NCI-H1694 treated with DMSO at 0.1 percent for 48 hours (cell line): ENCODE results near the gene TUBA1B.

Experiments
- DNase-seq: peaks from one replicate; lab custom pipeline; 2025; lab: John Stamatoyannopoulos, UW

TUBA1B gene

DNA sequence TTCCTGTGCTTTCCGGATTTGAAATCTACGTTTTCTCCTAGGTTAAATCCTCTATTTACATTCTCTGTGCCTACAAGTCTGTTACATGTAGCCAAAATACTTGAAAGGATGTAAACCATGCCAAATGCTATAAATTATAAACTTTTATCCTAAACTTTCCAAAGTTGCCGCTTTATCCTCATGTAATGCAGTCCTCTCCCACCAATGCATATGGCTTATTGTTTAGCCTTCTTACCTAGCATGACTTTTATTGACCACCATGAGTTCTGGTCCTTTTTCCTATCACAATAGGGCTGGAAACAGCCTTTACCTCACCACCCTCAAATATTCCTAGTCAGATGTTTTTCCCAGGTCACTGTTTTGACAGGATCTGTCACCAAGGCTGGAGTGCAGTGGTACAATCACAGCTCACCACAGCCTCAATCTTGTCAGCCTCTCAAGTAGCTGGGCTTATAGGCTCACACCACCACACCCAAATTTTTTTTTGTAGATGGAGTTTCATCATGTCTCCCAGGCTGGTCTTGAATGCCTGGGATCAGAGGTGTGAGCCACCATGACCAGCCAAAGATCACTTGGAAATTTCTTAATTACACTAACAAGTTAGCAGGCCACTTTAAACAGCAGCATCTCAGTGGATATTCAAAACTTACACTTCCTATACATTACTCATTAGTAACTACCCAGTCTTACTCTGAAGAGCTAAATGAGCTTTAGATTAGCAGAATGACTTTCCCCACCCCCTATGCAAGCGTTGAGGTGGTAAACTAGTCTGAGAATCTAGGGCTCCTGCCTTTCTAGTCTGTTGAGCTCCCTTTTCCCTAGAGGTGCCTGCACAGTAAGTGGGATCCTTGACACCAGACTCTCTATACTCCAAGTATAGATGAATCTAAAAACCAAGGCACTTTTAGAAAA, 4.1 kb downstream of the TUBA1B start:
- DNase-seq, result no peak

DNA sequence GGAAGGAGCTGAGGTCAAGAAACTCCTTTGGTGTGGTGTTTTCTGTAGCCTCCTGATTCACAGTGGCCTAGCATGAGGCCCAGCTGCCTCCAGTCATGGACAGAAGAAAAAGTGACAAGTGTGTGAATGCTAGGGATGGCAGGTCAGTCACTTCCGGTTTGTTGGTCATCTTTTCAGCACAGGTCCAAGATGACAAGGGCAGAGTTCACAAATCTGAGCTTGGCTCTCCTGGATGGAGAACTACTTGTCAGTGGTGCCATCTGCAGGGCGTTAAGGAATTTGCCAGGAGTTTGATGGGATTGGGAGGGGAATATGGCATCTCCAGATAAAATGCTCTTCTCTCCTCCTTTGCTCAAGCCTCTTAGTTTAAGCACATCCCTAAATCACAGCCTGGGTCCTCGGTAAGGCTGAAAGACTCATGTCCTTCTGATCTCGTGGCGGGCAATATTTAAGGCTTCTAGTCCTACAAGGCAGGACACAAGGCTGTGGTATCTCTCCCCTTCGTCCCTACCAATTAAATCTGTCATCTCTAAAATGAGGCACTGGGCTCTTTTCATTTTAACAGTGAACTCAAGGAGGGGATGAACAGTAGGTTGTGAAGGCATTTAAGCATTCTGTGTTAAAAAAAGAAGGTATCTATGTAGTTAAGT, 10.0 kb downstream of the TUBA1B start:
- DNase-seq, result peak; percentile 25

DNA sequence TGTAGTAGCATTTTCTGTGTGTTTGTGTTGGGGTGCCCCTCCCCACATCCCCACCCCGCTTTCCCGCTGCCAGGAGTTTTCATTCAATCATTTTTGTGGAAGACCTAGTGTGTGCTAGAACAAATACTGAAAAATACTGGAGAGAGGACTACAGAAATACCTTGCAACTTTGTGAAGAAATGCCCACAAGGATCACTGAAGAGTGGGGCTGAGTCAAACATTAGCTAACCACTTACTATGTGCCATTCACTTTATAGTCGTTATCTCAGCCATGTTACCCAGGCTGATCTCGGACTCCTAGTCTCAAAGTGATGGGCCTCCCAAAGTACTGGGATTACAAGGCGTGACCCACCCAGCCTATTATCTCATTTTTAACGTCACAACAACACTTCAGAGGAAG, 20.0 kb downstream of the TUBA1B start:
- DNase-seq, result no peak

DNA sequence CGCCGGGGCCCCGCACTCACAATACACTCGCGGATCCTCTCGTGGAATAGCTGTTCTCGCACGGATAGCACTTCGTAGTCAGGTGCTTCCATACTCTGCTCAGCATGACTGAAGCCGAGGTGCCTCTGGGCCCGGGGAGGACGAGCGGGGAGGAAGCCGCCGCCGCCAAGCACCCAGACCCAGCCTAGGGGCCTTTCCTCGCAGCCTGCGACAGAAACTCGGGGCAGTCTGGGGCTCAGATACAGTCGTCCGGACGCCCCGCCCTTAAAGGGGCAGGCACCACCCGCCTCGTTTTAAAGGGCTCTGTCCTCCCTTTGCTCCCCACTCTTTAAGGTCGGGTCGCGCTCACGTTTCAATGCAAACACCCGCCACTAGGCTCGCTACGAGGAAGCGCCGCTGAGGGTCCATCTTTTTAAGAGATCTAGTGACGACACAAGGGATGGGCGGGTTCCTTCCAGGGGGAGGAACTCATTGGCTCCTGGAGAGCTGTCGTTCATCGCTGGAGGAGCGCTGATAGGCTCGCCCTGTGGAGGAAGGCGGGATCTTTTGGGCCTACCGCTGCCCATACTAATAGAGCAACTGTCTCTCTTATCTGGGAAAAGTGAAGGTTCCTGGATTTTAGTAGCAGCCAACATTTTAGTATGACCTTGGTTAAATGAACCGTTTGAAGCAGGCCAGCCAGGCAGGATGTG, 20.6 kb downstream of the TUBA1B start, which contains the start of gene LMBR1L:
TSS of gene LMBR1L (minus strand) at position 384 of the 692 bp plus-strand sequence. CDS start at position 92, 292 bp downstream.
- DNase-seq, result peak; percentile 95

DNA sequence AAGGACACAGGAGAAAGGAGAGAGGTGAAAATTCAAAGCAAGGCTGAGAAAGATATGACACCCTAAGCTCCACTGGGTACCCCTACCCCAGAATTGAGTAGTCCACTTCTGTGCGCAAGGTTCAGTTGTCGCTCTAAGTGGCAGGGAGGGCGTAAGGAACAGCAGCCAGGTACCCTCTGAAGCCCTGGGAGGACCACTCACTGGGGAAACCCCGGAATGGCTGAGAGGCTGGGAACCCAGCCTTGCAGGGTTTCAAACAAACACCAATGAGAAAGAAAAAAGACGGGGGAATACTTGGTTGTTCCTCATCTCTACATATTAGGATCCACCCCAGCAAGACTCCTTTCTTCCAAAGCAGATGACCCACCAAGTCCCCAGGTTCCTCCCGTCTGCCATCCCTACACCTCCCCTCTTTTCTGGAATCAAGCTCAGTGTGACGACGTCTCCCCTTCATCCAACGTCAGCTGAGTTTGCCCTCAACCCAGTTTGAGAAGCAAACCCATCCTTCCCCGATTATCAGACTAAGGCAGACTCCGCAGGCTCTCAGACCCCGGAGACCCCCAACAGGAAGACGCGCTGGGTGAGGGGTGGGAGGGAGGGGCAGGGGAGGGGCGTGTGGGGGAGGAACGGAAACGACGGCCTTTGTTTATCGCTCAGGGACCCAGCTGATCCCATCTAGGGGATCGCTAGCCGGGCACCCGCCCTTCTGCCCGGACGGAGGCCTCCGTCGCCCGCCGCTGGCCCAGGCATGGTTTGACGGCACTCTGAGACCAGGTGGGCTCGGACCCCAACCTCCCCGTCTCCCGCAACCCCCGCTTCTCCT, 21.3 kb downstream of the TUBA1B start:
- no peak for DNase-seq

DNA sequence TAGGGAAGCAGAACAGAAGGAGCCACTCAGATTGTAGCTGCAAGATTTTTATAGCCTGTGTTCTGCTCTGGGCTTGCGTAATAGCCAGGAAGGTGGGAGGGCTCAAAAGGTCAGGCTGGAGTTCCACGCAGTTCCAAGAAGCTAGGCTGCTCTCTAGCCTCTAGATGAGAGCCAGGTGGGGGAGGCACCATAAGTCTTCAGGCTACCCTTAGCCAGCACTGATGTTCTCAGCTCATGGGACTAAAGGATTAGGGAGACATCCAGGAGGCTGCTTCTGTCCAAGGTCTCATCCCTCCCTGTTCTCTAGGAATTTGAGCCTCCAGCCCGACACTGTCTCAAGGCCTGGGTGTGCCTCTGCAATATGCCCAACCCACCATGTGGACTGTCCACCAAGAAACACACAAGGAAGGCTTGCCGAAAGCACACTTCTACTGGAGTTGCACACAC, 22.2 kb downstream of the TUBA1B start:
- DNase-seq, result no peak

DNA sequence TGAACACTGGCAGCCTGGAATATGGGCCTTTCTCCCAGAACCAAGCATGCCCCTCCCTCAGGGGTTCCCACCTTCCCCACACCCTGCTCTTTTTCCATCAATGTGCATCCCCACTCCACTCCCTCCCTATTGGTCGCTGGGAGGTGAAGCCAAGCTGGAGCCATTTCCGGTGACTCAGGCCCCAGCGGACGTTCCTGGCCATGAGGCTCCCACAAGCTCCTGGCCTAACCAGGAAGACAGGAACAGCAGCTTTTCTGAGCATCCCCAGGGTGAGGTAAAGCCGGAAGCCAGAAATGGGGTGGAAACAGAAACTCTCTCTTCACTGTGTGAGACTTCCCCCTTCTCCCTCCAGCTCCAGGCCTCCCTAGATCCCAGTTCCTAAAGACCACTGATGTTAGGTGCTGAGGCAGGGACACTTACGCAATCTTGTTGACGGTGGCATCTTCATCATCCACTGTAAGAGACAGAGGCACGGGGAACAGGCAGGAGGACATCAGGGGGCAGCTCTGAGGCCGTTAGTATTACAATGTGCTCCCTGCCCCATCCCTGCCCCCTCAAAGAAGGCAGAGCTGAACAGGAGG, 25.6 kb downstream of the TUBA1B start:
- DNase-seq, result no peak

DNA sequence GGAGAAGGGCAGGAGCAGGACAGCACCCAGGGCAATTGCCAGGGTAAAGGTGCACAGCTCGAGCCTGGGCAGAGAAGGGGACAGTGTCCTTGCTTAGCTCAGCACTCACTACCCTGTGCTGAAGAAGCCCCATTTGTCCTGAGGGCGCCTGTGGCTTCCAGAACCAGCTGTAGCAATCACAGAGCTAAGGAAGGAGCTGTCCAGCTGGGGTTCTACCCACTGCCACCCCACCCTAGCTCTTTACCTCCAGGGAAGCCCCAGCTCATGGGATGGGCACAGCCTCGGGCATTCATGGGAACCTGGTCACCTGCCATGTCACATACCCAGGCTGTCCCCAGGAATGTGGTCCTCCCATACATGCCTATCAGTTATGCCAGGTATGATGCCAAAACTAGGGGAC, 26.4 kb downstream of the TUBA1B start:
- DNase-seq, result no peak

DNA sequence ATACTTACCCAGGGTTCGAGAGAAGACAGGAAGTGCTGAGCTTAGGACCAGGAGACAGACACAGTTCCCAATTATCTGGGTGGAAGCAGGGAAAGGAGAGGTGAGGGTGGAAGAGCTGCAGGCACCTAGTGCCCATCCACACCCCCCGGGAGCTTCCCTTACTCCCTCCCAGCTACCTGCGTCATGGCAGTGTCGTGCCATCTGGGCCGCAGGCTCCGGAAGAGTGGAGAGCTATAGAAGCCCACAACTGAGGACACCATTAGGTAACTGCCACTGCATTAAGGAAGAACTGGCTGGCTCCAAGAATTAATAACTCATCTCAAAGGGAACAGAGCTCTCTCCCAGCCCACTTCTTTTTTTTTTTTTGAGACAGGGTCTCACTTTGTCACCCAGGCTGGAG, 30.8 kb downstream of the TUBA1B start:
- no peak for DNase-seq

DNA sequence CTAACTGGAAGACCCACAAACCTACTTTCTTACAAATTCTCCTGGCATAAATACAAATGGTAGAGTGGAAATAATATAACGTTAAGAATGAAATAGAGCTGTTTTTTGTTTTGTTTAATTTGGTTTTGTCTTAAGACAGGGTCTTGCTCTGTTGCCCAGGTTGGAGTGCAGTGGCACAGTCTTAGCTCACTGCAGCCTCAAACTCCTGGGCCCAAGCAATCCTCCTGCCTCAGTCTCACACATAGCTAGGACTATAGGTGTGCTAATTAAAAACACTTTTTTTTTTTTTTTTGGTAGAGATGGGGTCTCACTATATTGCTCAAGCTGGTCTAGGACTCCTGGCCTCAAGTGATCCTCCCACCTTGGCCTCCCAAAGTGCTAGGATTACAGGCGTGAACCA, 32.5 kb downstream of the TUBA1B start:
- no peak for DNase-seq

DNA sequence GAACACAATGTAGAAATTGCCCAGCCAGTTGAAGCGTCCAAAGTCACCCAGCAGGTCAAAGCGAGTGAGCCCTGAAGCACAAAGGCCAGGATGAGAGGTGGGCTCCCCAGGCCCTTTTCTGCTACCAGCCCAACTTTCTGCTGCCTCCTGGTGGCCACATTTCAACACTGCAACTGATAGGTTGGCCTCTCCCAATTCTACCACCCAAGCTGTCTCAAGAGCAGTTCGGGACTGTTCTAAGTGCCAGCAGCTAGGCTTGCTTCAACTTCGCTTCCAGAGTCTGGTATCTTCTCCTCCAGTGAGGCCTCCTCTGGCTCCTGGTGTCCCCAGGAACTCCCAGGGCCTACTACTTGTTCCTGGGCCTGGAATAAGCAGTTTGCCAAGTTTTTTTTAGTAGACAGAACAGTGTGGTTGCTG, 33.2 kb downstream of the TUBA1B start:
- peak; percentile 4 for DNase-seq

DNA sequence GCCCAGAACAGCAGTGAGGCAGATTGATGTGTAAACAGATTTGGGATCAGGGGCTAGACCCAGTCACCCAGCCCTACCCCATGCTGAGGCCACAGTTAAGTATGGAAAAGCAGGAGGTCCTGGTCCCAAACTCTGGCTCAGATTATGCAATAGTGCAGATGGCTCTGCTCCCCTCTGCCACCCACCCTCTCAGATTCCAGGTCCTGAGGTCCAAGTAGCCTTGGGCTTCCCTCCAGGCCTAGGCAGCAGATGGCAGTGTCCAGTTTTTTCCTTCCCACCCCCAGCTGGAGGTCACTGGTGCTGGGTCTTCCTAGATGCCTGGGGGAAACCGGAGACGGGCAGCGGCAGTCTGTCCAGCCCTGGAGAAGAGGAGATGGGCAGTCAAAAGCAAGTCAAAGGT, 33.8 kb downstream of the TUBA1B start:
- no peak for DNase-seq

DNA sequence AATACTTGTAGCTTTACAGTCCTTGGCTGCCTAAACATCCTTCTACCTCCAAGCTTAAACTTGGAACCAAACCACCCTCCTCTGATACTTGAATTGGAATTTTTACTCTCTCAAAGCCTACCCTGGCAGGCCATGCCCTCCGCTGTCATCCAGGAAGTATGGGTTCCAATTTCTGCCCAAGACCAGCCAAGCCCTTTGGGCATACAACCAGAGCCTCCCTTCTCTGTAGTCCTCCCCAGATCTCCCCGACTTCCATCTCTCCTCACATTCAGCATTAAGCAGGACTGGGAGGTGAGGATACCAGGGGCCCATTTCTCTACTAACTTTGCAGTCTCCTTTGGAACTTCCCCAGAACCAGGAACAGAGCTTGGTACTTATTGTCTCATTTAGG, 36.2 kb downstream of the TUBA1B start:
- no peak for DNase-seq

DNA sequence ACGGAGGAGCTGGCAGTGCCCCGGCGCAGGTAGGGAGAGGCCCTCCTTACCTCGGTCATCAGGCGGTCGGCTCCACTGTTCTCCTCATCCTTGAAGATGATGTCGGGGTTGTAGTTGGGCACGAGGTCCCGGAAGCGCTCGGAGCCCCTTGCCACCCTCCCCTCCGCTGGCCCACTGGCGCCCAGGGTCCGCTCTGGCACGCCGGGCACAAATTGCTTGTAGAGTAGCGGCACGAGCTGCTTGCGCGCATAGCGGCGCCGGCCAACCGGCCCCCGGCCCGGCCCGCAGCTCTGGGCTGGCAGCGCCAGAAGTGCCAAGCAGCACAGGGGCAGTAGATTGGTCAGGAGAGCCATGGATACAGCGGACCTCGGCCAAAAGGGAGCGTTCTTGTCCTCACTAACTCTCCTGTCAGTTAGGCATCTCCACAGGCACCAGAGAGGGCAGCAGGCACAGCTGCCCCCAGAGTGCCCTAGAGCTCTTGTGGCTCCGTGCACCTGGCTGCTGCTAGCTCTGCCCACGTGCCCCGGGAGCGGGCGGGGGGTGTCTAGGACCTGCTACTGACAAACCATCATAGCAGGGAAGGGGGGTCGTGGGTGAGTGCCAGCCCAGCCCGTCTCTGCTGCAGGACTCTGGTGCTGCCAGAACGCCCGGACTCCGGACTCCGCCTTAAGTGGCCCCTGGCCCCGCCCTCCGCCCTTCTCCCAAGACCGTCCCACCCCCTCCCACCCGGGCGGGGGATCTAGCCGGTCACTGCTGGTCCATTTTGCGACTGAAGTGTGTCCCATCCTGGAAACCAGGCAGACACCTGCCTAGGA, 36.8 kb downstream of the TUBA1B start, which contains the start of gene DHH:
TSS of gene DHH (minus strand) at position 642 of the 815 bp plus-strand sequence. CDS start at position 353, 289 bp downstream.
- DNase-seq, result no peak

DNA sequence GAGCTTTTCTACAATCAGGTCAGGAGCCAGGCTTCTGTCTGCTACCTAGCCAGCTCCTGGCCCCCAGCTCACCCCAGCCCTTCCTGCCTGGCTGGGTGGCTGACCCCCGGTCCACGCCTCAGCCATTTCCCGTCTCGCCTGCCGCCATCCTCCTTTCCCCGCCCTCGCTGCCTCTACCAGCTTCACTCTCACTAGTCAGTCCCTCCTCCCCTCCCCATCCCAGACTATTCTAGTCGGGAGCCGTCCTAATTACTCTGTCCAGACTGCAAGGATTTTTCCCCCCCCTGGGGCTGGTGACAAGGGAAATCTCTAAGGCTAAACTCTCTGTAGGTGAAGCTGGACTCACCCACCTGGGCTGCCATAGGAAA, 37.4 kb downstream of the TUBA1B start:
- DNase-seq, result no peak

DNA sequence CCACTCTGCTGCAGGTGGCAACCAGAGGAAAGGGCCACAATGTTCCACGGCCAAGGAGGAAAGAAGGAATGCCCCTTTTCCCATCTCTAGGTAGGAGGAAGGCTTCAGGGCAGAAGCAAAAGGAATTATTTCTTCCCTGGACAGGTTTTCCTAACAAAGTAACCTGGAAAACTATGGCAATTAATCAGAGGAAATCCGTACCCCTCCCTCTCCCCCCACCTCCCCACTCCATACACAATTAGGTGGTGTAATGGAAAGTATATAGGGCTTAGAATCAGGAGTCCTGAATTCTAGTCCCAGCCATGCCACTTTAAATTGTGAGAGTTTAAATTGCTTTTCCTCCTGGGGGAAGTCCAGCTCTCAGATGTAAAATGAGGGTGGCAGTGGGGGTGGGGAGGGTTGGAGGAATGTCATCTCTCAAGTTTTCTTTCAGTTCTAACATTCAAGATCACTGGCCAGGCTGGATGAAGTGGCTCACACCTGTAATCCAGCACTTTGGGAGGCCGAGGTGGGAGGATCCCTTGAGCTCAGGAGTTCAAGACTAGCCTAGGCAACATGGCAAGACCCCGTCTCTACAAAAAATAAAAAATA, 38.3 kb downstream of the TUBA1B start:
- DNase-seq, result no peak

DNA sequence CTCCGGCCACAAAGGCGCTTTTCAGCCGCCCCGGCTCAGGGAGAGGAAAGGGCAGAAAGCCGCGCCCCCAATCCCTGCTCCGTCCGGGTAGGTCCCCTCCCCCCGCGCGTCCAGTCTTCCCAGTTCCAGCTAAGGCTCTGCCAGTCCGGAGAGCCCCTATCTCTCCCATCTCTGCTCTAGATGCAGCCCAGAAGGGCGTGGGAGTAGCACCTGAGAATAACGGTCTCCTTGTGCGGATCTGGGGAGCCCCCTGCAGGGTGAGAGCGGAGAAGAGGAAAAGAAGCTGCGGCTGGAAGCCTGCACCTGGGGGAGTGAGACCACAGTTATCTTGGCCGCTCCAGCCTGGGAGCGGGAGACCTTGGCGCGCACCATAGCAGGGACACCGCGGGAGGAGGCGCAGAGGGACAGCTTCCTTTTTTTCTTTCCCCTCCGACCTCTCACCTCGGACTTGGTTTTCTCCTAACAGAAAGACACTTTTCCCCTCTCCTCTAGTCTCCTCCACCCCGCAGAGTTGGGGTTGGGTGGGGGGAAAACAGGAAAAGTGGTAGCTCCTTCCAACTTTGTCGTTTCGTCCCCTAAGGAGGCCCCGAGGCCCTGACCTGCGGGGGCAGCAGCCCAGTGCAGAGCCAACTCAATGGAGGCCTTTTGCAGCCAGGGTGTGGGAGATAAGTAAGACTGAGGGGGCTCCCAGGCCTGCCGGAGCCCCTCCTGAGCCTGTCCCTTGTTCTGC, 38.9 kb downstream of the TUBA1B start:
- DNase-seq, result no peak

DNA sequence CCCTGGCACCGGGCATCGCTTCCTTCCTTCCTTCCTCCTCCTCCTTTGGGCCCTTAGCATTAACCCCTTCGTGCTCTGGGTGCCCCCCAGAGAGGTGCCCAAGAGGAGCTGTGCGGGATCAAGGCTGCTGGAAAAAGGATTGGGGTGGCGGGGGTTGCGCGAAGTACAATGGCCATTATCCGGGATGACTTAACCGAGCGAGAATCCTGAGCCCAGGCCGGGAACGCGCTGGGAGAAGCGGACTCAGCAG, 39.4 kb downstream of the TUBA1B start:
- no peak for DNase-seq

DNA sequence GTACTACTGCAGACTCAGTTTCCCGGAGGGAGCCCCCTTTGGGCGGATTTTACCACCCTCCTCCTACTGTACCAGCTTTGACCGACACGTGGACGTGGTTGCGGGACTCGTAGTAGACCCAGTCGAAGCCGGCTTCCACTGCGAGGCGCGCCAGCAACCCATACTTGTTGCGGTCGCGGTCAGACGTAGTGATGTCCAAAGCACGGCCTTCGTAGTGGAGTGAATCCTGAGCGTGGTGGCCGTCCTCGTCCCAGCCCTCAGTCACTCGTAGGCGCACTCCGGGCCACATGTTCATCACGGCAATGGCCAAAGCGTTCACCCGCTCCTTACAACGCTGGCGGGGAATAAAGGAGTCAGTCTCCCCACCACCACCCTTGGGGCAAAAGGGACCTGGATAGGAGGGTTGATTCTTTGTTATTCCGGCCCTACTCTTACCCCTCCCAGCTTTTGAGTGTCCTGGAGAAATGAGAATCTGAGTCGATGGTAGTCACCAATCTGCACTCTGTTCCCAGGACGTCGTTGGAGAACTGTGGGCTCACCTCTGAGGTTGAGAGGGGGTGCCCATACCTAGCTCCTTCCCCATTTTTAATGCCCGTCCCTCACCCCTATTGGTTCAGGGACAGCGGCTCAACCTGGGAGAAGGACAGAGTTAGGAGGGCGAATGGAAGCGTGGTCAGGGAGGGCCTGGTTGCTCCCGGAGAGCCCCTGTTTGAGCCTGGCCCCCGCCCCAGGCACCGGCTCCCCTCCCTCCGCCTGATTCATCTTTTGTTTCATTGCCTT, 39.9 kb downstream of the TUBA1B start:
- DNase-seq, result no peak
